LNCaP clone FGC (cell line): ENCODE data around the gene ADAMTS2.

Experiments used
- DNase-seq: peaks from one replicate; pipeline ENCODE4 v3.0.0-alpha.2; 2011; ENCODE audit warnings: low read depth
- H3K4me3 ChIP-seq: 2 replicates; pipeline ENCODE4 v1.5.1; 2011; ENCODE audit warnings: mild to moderate bottlenecking, low read depth, low read length, control low read depth
- TF ChIP-seq, protein P1 (sequence below): IDR thresholded peaks from 2 replicates; pipeline ENCODE4 v1.5.1; 2012; ENCODE audit warnings: mild to moderate bottlenecking; ENCODE audit not compliant: control insufficient read depth, insufficient read depth; ENCODE audit errors: extremely low read depth

The ADAMTS2 gene

GRCh38 chr5:179171251-179171815, 173.9 kb downstream of the ADAMTS2 start:
- H3K4me3 ChIP-seq = no peak overlapping the region
- DNase-seq = no peak
- TF ChIP-seq, protein P1, sequence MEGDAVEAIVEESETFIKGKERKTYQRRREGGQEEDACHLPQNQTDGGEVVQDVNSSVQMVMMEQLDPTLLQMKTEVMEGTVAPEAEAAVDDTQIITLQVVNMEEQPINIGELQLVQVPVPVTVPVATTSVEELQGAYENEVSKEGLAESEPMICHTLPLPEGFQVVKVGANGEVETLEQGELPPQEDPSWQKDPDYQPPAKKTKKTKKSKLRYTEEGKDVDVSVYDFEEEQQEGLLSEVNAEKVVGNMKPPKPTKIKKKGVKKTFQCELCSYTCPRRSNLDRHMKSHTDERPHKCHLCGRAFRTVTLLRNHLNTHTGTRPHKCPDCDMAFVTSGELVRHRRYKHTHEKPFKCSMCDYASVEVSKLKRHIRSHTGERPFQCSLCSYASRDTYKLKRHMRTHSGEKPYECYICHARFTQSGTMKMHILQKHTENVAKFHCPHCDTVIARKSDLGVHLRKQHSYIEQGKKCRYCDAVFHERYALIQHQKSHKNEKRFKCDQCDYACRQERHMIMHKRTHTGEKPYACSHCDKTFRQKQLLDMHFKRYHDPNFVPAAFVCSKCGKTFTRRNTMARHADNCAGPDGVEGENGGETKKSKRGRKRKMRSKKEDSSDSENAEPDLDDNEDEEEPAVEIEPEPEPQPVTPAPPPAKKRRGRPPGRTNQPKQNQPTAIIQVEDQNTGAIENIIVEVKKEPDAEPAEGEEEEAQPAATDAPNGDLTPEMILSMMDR = no peak

GRCh38 chr5:179170606-179171005, 174.7 kb downstream of the ADAMTS2 start:
- no peak for DNase-seq
- TF ChIP-seq, protein P1 = no peak
- no peak overlapping the region for H3K4me3 ChIP-seq

DNA sequence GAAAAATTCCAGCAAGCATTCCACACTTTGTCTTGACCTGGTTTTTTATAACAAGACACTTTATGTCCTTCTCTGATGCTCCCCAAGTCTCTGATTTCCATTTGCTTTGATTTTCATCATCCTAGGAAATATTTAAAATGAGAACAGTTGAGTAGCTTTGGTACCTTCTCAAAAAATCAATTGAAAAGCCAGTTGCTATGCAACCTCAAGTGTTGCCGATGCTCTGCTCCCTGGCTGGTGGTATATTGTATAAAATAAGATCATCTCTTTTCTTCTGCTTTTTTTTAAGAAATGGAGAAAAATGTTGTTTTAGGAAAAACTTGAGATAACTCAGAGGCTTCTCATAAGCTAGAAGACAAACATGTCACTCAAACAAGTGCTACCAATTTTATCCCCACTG, 175.4 kb downstream of the ADAMTS2 start:
- TF ChIP-seq, protein P1 = no peak
- DNase-seq = no peak
- H3K4me3 ChIP-seq = no peak overlapping the region

DNA sequence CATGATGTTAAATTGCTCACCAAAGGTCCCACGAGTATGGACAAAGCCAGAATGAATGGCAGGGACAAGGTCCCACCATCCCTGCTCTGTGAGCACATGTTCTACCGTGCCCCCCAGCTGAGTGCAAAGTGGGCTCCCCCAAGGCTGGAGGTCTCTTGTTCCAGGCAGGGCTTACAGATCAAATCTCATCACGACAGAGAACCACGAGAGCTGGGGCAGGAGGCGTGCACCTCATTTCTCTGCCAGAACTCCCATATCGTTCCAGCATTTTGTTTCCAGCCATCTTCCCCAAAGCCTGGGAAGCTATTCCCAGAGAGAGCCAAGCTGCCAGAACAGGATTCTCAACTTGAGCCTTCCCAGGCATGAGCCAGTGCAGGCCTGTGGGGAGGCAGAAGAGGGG, 176.6 kb downstream of the ADAMTS2 start:
- no peak overlapping the region for H3K4me3 ChIP-seq
- TF ChIP-seq, protein P1 = no peak
- no peak for DNase-seq

DNA sequence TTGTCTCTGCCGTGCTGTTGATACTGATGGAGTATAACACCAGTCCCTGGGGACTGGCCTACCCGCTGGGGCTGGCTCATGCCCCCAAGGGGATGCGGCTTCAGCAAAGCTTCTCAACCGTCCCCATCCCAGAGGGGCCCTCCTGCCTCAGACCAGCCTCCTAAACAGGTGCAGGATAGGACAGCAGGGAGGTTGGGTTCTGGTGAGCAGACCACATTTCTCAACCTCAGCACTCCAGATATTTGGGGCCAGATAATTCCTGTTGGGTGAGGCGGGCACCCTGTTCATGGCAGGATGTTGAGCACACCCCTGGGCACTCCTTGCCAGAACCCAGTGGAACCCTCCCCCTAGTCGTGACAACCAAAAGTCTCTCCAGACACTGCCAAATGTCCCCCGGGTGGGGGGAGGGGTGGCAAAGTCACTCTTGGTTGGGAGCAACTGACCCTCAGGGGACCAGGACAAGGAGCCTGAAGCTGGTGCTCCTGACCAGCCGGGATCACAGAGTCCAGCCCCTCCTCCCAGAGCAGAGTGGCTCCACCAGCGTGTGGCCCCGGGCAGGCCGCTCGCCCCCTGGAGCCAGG, 177.3 kb downstream of the ADAMTS2 start:
- no peak overlapping the region for H3K4me3 ChIP-seq
- TF ChIP-seq, protein P1 = no peak
- DNase-seq = no peak

GRCh38 chr5:179166886-179167841, 178.1 kb downstream of the ADAMTS2 start:
- H3K4me3 ChIP-seq = no peak overlapping the region
- peak; percentile 11 for DNase-seq
- TF ChIP-seq, protein P1 = peak; percentile 77
